ENCODE data around the gene CTRB1.

Gene CTRB1

GRCh38 chr16:75218256-75219076 lies at the start of gene CTRB1:
TSS of gene CTRB1 (plus strand) at chr16:75218988. CDS start at chr16:75219008, 20 bp downstream.
- no peak for DNase-seq (ENCODE audit: low read depth in 3 of 3)

DNA sequence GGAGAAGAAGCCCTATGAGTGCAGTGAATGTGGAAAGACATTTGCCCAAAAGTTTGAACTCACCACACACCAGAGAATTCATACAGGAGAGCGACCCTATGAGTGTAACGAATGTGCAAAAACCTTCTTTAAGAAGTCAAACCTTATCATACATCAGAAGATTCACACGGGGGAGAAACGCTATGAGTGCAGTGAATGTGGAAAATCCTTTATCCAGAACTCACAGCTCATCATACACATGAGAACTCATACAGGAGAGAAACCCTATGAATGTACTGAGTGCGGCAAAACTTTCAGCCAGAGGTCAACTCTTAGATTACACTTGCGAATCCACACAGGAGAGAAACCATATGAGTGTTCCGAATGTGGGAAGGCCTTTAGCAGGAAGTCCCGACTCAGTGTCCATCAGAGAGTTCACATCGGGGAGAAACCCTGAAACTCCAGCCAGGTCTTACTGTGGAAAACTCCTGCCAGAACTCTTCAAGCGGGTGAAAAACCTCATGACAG lies 48.8 kb upstream of the CTRB1 start:
- no peak for DNase-seq (ENCODE audit: low read depth in 3 of 3)

GRCh38 chr16:75172578-75172977 lies 46.2 kb upstream of the CTRB1 start:
- no peak for DNase-seq (ENCODE audit: low read depth in 3 of 3)

GRCh38 chr16:75175074-75175473 lies 43.7 kb upstream of the CTRB1 start:
- no peak for DNase-seq (ENCODE audit: low read depth in 3 of 3)

DNA sequence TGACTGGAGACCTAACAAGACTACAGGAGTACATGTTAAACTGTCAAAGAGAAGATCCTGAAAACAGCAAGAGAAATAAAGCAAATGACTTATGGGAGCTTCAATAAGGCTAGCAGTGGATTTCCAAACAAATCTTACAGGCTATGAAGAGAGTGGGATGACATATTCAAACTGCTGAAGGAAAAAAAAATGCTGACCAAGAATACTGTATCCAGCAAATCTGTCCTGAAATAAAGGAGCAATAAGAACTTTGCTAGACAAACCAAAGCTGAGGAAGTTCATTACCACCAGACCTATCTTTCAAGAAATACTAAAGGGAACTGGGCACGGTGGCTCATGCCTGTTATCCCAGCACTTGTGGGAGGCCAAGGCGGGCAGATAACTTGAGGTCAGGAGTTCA lies 41.9 kb upstream of the CTRB1 start:
- no peak for DNase-seq (ENCODE audit: low read depth in 3 of 3)

DNA sequence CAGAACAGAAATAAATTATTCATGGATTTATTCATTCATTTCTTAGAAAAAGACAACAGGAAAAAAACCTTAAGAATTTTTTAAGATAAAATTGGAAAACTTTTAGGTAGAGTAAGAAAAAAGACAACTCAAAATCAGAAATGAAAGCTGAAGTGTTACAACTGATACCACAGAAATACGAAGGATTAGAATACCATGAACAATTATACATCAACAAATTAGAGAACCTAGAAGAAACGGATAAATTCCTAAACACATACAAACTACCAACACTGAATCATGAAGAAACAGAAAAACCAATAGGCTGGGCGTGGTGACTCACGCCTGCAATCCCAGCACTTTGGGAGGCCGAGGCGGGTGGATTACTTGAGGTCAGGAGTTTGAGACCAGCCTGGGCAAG lies 39.6 kb upstream of the CTRB1 start:
- DNase-seq (ENCODE audit: low read depth in 3 of 3), result no peak

GRCh38 chr16:75181630-75182029 lies 37.2 kb upstream of the CTRB1 start:
- no peak for DNase-seq (ENCODE audit: low read depth in 3 of 3)

- no peak for DNase-seq (ENCODE audit: low read depth in 3 of 3)
Observed at GRCh38 chr16:75188832-75189477, 29.8 kb upstream of the CTRB1 start.

GRCh38 chr16:75189638-75190245 lies 29.0 kb upstream of the CTRB1 start:
- no peak for DNase-seq (ENCODE audit: low read depth in 3 of 3)

GRCh38 chr16:75192606-75193264 lies 26.1 kb upstream of the CTRB1 start:
- no peak for DNase-seq (ENCODE audit: low read depth in 3 of 3)

GRCh38 chr16:75193265-75193650 lies 25.5 kb upstream of the CTRB1 start:
- DNase-seq (ENCODE audit: low read depth in 3 of 3), result no peak

DNA sequence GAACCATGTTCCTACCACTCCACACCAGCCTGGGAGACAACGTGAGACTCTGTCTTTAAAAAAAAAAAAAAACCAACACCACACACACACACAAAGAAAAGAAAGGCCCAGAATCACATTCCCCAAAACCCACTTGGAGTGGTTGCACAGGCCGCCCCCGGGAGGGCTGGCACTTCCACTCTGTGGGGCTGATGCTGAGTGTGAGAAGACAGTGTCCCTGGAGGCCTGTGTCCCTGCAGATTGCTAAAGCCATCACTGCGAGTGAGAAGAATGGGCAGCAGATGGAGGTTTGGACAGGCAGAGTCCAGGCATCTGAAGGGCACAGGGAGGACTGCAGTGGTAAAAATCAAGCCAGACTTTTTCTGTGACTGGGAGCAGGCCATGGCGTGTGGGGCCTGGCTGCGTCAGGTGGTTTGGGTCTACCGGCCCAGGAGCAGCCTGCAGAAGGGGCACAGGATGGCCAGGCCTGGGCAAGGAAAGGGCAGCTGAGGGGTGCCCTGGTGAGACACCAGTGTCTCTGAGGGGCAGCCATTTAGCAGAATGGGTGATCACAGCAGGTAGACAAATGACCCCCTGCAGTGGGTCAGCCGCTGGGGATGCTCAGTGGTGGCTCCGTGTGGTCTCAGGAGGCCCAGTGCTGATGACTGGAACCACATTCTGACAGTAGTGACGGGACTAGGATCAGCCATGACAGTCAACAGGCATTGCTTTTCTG lies 24.9 kb upstream of the CTRB1 start:
- no peak for DNase-seq (ENCODE audit: low read depth in 3 of 3)

DNA sequence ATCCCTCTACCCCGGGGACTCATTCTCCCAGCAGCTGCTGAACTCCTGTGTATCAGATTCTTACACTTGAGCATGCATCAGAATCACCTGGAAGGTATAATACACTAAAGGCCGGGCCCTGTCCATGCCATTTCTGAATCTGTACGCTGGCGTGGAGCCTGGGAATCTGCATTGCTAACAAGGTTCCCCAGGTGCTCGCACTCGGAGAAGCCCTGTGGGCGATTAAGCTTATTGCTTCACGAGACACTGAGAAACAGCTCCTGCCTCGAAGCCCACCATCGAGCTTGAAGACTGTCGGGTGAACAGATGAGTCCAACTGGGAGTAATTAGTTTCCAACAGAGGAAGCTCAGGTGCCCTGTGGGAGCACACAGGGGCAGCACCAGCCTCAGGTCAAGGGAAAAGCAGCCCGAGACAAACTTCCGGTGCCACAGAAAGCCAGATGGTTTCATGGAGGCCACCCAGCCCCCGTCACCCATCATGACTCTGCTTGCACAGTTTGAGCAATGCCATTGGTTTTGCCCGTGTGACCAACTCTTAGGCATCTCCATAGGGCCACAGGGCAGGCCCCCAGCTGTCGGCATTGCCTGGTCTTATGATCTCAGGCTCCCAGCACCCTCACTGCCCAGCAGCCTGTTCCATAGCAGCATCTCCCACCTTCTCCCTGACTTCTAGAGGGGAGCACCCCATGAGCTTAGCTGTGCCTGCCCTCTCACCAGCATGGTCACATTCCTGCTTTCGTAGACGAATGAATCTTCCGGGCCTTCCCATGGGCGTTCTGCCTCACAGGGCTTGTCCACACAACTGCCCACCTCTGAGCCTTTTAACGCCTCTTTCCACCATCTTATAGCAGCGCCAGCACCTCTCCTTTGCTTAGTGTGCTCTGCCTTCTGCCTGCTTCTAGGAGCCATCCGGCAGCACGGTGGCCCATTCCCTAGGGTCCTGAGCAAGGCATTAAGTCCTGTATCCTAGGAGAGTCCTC lies 22.7 kb upstream of the CTRB1 start:
- no peak for DNase-seq (ENCODE audit: low read depth in 3 of 3)

DNA sequence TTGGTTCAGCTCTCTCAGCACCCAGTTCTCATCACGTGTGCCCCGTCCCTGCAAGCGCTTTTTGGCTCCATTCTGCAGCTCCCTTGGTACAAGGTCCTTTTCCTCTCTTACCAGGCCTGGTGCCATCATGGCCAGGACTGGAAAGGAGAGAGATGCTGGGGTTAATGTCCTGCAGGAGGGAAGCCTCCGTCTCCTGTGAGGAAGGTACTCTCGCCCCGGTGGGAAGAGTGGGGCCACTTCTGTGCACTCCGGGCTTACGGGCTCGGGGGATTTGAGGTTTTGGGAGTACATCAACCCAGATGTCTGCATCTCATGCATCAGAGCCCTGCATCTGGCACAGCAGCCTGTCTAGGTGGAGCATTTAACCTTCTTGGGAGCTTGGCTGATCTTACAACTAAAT lies 22.0 kb upstream of the CTRB1 start:
- DNase-seq (ENCODE audit: low read depth in 3 of 3), result no peak

DNA sequence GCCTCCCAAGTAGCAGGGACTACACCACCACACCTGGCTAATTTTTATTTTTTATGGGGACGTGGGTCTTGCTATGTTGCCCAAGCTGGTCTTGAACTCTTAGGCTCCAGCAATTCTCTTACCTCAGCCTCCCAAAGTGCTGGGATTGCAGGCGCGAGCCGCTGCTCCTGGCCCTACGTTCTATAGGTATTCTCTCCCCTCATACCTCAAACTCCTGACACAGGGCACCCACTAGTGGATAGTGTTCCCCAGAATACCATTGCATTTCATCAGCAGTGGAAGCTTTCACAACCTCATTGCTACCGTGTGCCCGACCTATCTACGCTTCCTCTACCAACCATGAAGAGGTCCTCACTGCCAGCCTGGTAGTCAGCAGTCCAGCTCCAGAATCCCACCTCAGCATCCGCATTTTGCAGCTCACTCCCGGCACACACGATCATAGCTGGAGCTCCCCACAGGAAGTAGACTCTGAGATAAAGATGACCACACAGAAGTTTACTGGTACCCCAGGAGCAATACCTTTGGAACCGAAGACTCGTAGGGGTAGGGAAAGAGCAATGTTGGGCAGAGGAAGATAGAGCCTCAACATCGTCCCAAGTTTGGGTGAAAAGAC lies 21.2 kb upstream of the CTRB1 start:
- no peak for DNase-seq (ENCODE audit: low read depth in 3 of 3)

GRCh38 chr16:75198135-75198600 lies 20.6 kb upstream of the CTRB1 start:
- no peak for DNase-seq (ENCODE audit: low read depth in 3 of 3)

DNA sequence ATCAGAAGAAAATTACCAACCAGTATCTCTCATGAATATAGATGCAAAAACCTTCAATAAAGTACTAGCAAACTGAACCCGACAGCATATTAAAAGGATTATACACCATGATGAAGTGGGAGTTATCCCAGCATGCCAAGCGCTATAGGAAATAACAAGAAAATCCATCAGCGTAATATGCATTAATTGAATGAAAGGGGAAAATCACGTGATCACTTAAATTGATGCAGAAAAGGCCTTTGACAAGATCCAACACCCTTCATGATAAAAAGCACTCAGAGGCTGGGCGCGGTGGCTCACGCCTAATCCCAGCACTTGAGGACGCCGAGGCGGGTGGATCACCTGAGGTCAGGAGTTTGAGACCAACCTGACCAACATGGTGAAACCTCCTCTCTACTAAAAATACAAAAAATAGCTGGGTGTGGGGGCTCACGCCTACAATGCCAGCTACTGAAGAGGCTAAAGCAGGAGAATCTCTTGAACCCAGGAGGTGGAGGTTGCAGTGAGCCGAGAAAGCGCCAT lies 16.7 kb upstream of the CTRB1 start:
- DNase-seq (ENCODE audit: low read depth in 3 of 3), result no peak

DNA sequence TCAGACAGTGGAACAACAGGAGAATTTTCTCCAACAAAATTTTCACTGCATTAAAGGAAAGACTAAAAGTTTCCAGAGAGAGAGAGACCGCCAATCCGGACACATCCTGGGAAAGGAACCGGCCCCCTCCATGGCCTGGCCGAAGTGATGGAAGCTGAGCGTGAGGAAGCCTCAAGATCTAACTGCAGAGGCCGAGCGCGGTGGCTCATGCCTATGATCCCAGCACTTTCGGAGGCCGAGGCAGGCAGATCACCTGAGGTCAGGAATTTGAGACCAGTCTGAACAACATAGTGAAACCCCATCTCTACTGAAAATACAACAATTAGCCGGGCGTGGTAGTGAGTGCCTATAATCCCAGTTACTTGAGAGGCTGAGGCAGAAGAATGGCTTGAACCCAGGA lies 15.7 kb upstream of the CTRB1 start:
- no peak for DNase-seq (ENCODE audit: low read depth in 3 of 3)

- DNase-seq (ENCODE audit: low read depth in 3 of 3), result no peak
Observed at GRCh38 chr16:75203667-75204409, 14.9 kb upstream of the CTRB1 start.
